Hippocampal formation (tissue), 2 donors: Measurements from ENCODE around the gene NR2C2.
"Not testable (repeated sequence)": the region's sequence is repeated elsewhere in the genome, so short reads cannot be mapped to it uniquely, and the experiment has no call there.

Experiments used
- DNase-seq, 2 donors: peaks; one replicate each; lab custom pipeline; 2025; lab: John Stamatoyannopoulos, UW

Gene NR2C2

GRCh38 chr3:14959359-14959943, 12.1 kb downstream of the NR2C2 start:
- no peak for DNase-seq

GRCh38 chr3:14962762-14963161, 15.4 kb downstream of the NR2C2 start:
- DNase-seq, result no peak

- DNase-seq, result no peak
These were observed 19.9 kb downstream of the NR2C2 start for GRCh38 chr3:14967285-14967684.

- DNase-seq, result no peak
These were observed 22.3 kb downstream of the NR2C2 start for GRCh38 chr3:14969671-14970070.

- no peak for DNase-seq
These were observed 28.9 kb downstream of the NR2C2 start for GRCh38 chr3:14976317-14976716.

- DNase-seq, result no peak
These were observed 33.3 kb downstream of the NR2C2 start for GRCh38 chr3:14980689-14981088.

GRCh38 chr3:14984581-14985113, 37.3 kb downstream of the NR2C2 start:
- DNase-seq, result no peak

- no peak for DNase-seq
These were observed 41.6 kb downstream of the NR2C2 start for GRCh38 chr3:14988988-14989394.

GRCh38 chr3:14989943-14990779, 42.8 kb downstream of the NR2C2 start:
- no peak for DNase-seq

GRCh38 chr3:14990780-14991148, 43.4 kb downstream of the NR2C2 start:
- no peak for DNase-seq

- no peak for DNase-seq
These were observed 43.9 kb downstream of the NR2C2 start for GRCh38 chr3:14991151-14991742.

- no peak for DNase-seq
These were observed 44.6 kb downstream of the NR2C2 start for GRCh38 chr3:14991818-14992612.

- DNase-seq, result no peak
These were observed 50.6 kb downstream of the NR2C2 start for GRCh38 chr3:14997941-14998340.

- DNase-seq, result not testable (repeated sequence)
These were observed 51.8 kb downstream of the NR2C2 start for GRCh38 chr3:14999182-14999581.

GRCh38 chr3:15007681-15008141, 60.3 kb downstream of the NR2C2 start:
- no peak for DNase-seq

GRCh38 chr3:15009167-15009566, 61.8 kb downstream of the NR2C2 start:
- DNase-seq, result no peak

GRCh38 chr3:15010664-15011063, 63.3 kb downstream of the NR2C2 start:
- no peak for DNase-seq

GRCh38 chr3:15011174-15011573, 63.8 kb downstream of the NR2C2 start:
- no peak for DNase-seq

- no peak for DNase-seq
These were observed 67.4 kb downstream of the NR2C2 start for GRCh38 chr3:15014606-15015328.

- no peak for DNase-seq
These were observed 68.1 kb downstream of the NR2C2 start for GRCh38 chr3:15015456-15015855.

- no peak for DNase-seq
These were observed 69.8 kb downstream of the NR2C2 start for GRCh38 chr3:15017191-15017590.
